Measurements from ENCODE around the gene HSFX2.

DNA sequence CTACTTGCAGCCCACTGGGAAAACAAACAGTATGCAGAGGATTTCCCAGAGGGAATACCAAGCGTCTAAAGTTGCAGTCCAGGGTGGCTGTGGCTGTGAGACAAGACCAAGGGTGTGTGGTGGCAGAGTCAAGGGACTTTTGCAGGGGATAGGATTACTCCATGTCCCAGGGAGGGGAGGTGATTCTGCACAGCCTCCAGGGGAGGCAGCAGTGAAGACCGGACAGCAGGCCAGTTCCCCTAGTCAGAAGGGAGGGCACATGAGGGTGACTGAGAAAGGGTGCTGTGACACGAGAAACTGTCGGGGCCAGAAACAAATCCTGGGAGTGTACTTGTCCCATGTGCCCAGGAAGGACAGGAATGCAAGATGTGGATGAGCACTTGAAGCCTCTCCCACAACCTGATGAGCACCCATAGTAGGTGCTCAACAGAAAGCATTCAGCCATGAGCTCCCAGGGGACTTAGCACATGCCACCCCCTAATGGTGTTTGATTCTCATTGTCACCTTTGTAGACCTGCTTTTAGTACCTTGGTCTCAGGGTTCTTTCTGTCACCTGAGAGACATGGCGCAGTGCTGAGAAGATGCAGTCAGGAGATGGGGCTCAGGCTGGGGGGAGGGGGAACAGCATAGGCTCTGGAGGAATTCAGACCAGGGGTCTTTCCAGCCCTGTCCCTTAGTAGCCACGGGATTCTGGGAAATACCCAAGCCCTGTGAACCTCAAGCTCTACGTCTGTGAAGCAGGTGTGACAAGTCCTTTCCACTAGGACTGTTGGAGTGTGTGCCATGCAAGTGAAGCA, 27.3 kb downstream of the HSFX2 start:
- TF ChIP-seq CTCF (IDR thresholded peaks at IDR 0.05) (no peak), POLR2A (IDR thresholded peaks at IDR 0.05) (no peak)
